ENCODE measurements around the gene RGS3. TPM values are rescaled to one million over a fixed set of nuclear protein-coding genes. Genes with fewer than 3 reads are reported as not detected.

Gene RGS3
- total RNA-seq, 1 experiment from 2014 or later = 16.6 TPM

- no peaks in the 10 kb centered on the region for H3K36me3 Mint-ChIP-seq
- H3K27ac Mint-ChIP-seq = no peak overlapping the region
- POLR2A ChIA-PET = no interaction called here
- no peak overlapping the region for H3K4me3 Mint-ChIP-seq
- CTCF ChIA-PET = no interaction called here
- H3K27me3 Mint-ChIP-seq (ENCODE audit: low read depth) = peaks cover 7% of the 10 kb centered on the region; the same call in 1 of the 2 replicates
- no peaks in the 10 kb centered on the region for H3K9me3 Mint-ChIP-seq
- DNase-seq (ENCODE audit: low spot score) (no peak), ATAC-seq (no peak)
- H3K4me1 Mint-ChIP-seq = peaks cover 10% of the 10 kb centered on the region
- no peak for TF ChIP-seq SOX15 (CRISPR knock-in tag; IDR thresholded peaks at IDR 0.05)
- TF ChIP-seq E2F5 (CRISPR knock-in tag; IDR thresholded peaks at IDR 0.05) = no peak
- no peak for TF ChIP-seq CDX4 (CRISPR knock-in tag; IDR thresholded peaks at IDR 0.05; ENCODE audit: borderline replicate concordance)
Observed at GRCh38 chr9:113421726-113422125, 41.8 kb upstream of the RGS3 start.

GRCh38 chr9:113425072-113425471, 38.5 kb upstream of the RGS3 start:
- DNase-seq (ENCODE audit: low spot score) (peak; percentile 17), ATAC-seq (peak; percentile 80)
- CTCF ChIA-PET = interaction anchor here (1.4 kb wide), 1 partner anchor 233 kb away, joined by 3 read pairs; no protein-coding TSS in a partner anchor
- POLR2A ChIA-PET = no interaction called here
- TF ChIP-seq ZNF423 (CRISPR knock-in tag; IDR thresholded peaks at IDR 0.05) = peak; percentile 65; the same call in 1 of the 2 replicates
- no peak for TF ChIP-seq ESRRA (CRISPR knock-in tag; IDR thresholded peaks at IDR 0.05; ENCODE audit: borderline replicate concordance)
- Mint-ChIP-seq H3K36me3 (no peaks in the 10 kb centered on the region), H3K4me1 (peaks cover 10% of the 10 kb centered on the region), H3K27me3 (ENCODE audit: low read depth) (peaks cover 15% of the 10 kb centered on the region), H3K9me3 (no peaks in the 10 kb centered on the region), H3K4me3 (no peak overlapping the region), H3K27ac (0 out of 2 replicates have a peak overlapping the region, but pooled peaks have one; percentile 39)

- DNase-seq (ENCODE audit: low spot score) (no peak), ATAC-seq (no peak)
- no peaks in the 10 kb centered on the region for H3K36me3 Mint-ChIP-seq
- H3K4me1 Mint-ChIP-seq = peaks cover 10% of the 10 kb centered on the region
- H3K9me3 Mint-ChIP-seq = no peaks in the 10 kb centered on the region
- ChIA-PET CTCF (no interaction called here), POLR2A (no interaction called here)
- H3K27ac Mint-ChIP-seq = no peak overlapping the region
- no peak overlapping the region for H3K4me3 Mint-ChIP-seq
- H3K27me3 Mint-ChIP-seq (ENCODE audit: low read depth) = peaks cover 26% of the 10 kb centered on the region
- TF ChIP-seq ZSCAN18 (CRISPR knock-in tag; IDR thresholded peaks at IDR 0.05) = no peak
- no peak for TF ChIP-seq CDX4 (CRISPR knock-in tag; IDR thresholded peaks at IDR 0.05; ENCODE audit: borderline replicate concordance)
- TF ChIP-seq ZNF317 (CRISPR knock-in tag; IDR thresholded peaks at IDR 0.05; ENCODE audit: borderline replicate concordance, low read depth) = no peak
- TF ChIP-seq SMAD3 (CRISPR knock-in tag; IDR thresholded peaks at IDR 0.05; ENCODE audit: borderline replicate concordance) = no peak
- no peak for TF ChIP-seq JAZF1 (CRISPR knock-in tag; IDR thresholded peaks at IDR 0.05)
- TF ChIP-seq FOXP4 (CRISPR knock-in tag; IDR thresholded peaks at IDR 0.05) = no peak
- TF ChIP-seq MAX (CRISPR knock-in tag; IDR thresholded peaks at IDR 0.05) = no peak
- TF ChIP-seq GRHL2 (CRISPR knock-in tag; IDR thresholded peaks at IDR 0.05; ENCODE audit: insufficient replicate concordance, severe bottlenecking) = no peak
- TF ChIP-seq NFE2L1 (CRISPR knock-in tag; IDR thresholded peaks at IDR 0.05) = no peak
- TF ChIP-seq NR1H2 (CRISPR knock-in tag; IDR thresholded peaks at IDR 0.05) = no peak
- TF ChIP-seq CREM (CRISPR knock-in tag; IDR thresholded peaks at IDR 0.05) = no peak
- TF ChIP-seq PREB (CRISPR knock-in tag; IDR thresholded peaks at IDR 0.05; ENCODE audit: borderline replicate concordance) = no peak
- no peak for TF ChIP-seq ZNF416 (CRISPR knock-in tag; IDR thresholded peaks at IDR 0.05)
- TF ChIP-seq NFATC4 (CRISPR knock-in tag; IDR thresholded peaks at IDR 0.05) = no peak
- no peak for TF ChIP-seq ZNF423 (CRISPR knock-in tag; IDR thresholded peaks at IDR 0.05)
- no peak for TF ChIP-seq ZNF232 (CRISPR knock-in tag; IDR thresholded peaks at IDR 0.05)
- no peak for TF ChIP-seq ARID4B (CRISPR knock-in tag; IDR thresholded peaks at IDR 0.05; ENCODE audit: borderline replicate concordance)
- TF ChIP-seq ELF4 (CRISPR knock-in tag; IDR thresholded peaks at IDR 0.05; ENCODE audit: low read depth) = no peak
Observed at GRCh38 chr9:113426701-113427100, 36.8 kb upstream of the RGS3 start.
